Stomach (tissue), 9 donors: ENCODE data around the gene MYPOP. TPM values are rescaled to one million over a fixed set of nuclear protein-coding genes. Genes with fewer than 3 reads are reported as not detected.

Source experiments
- DNase-seq, 2 donors: peaks; one replicate each; pipeline versions ENCODE4 v3.0.0 to v3.0.0-alpha.2; 2013 to 2019
- H3K27ac ChIP-seq, 5 donors: fragments of 200-600 bp in 4 of 5; sonication (generic) in 4 of 5; one replicate each; pipeline ENCODE4 v1.5.1; 2013 to 2019; ENCODE audit warnings: mild to moderate bottlenecking in 1 of 5, moderate library complexity in 1 of 5
- H3K27me3 ChIP-seq, 3 donors: fragments of 200-600 bp; sonication (generic); one replicate each; pipeline ENCODE4 v1.5.1; 2017 to 2019; ENCODE audit warnings: mixed run types in 1 of 3
- H3K36me3 ChIP-seq, 4 donors: fragments of 200-600 bp; sonication (generic); 1 replicate in 3 of 4; 2 replicates in 1 of 4; pipeline ENCODE4 v1.5.1; 2016 to 2019
- H3K4me1 ChIP-seq, 4 donors: fragments of 200-600 bp; sonication (generic); one replicate each; pipeline ENCODE4 v1.5.1; 2016 to 2019
- H3K4me3 ChIP-seq, 4 donors: fragments of 200-600 bp; sonication (generic) in 3 of 4; one replicate each; pipeline ENCODE4 v1.5.1; 2016 to 2019; ENCODE audit warnings: mild to moderate bottlenecking in 1 of 4
- H3K9me3 ChIP-seq, 4 donors: fragments of 200-600 bp; sonication (generic); one replicate each; pipeline ENCODE4 v1.5.1; 2016 to 2019
- CTCF ChIP-seq, 7 experiments: fragments of 450-650 bp in 4 of 7; fragments of 200-600 bp in 3 of 7; sonication (generic) in 3 of 7; IDR thresholded peaks; one replicate each; pipeline ENCODE4 v1.5.1; 2016 to 2019; ENCODE audit warnings: antibody characterized with exemption in 7 of 7, control low read depth in 2 of 7, mild to moderate bottlenecking in 1 of 7
- EP300 ChIP-seq: sonication (generic); formaldehyde crosslinking; IDR thresholded peaks from one replicate; pipeline ENCODE4 v1.6.1; 2017; ENCODE audit warnings: antibody characterized with exemption
- POLR2A ChIP-seq, 4 donors: fragments of 450-650 bp; IDR thresholded peaks; one replicate each; pipeline ENCODE4 v1.6.1; 2016; ENCODE audit warnings: antibody characterized with exemption in 4 of 4, control low read depth in 2 of 4, mild to moderate bottlenecking in 1 of 4, moderate library complexity in 1 of 4
- POLR2AphosphoS5 ChIP-seq, 3 donors: sonication (generic); formaldehyde crosslinking; IDR thresholded peaks; one replicate each; pipeline ENCODE4 v1.6.1; 2016; ENCODE audit warnings: antibody characterized with exemption in 3 of 3
- WGBS, 5 donors: extraction: QIAGEN DNeasy Blood & Tissue Kit in 3 of 5; methylation state at CpG; one replicate each; pipeline versions ENCODE4 v1.1.5 to v1.1.7; 2013 to 2018; 5-methylcytosine and 5-hydroxymethylcytosine counted together
- intact Hi-C: fragments of 100-400 bp; cut with DNase I; formaldehyde crosslinking; loops from one replicate; pipeline ENCODE4 v1.15.1; 2023; ENCODE audit warnings: low total_unique reads
- polyA plus RNA-seq, 3 donors: library from polyadenylated mRNA; stranded (reverse); fragments of 200-250 nt; gene quantifications; one replicate each; pipeline ENCODE4 v1.2.3, GENCODE V29; 2013
- total RNA-seq, 5 donors: library from RNA; depleted of rRNA; stranded (reverse); fragments of >200 nt; gene quantifications; one replicate each; pipeline versions ENCODE4 v1.1.0 to v1.2.3, GENCODE V29; 2014 to 2016
- donor health status: healthy with polysubstance abuse.
- donor health status: Bipolar disorder and iron deficiency.
- donor health status: healthy.

MYPOP gene
- total and polyA plus RNA-seq, 8 donors = 0.58 to 12.2 (median 4.6) TPM

DNA sequence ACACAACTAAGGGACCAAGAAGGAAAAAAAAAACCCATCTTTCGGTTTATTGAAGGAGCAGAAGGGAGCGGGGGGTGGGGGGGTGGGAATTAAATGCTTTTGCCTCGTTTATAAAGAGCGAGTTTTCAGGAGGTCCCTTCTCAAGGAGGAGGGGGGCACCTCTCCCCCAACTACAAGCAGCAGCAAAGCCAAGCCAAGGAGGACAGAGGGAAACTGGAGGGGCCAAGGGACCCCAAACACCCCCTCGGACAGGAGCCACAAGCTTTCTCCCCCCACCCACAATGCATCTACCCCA lies 18.9 kb downstream of the MYPOP start:
- Histone ChIP-seq H3K36me3 (peaks cover 0 to 11% (median 10%) of the 10 kb centered on the region in 4 donors), H3K9me3 (no peaks in the 10 kb centered on the region), H3K27ac (peak overlapping the region; percentile 74 to 96 (median 93)), H3K27me3 (peaks cover 0 to 7% (median 0%) of the 10 kb centered on the region in 3 donors), H3K4me1 (peaks cover 55 to 82% (median 80%) of the 10 kb centered on the region in 4 donors), H3K4me3 (peak overlapping the region; percentile 70 to 80 (median 76))
- no peak for TF ChIP-seq EP300
- TF ChIP-seq POLR2A (IDR thresholded peaks at IDR 0.05) = no peak
- TF ChIP-seq CTCF (IDR thresholded peaks at IDR 0.05) = peak in 1 of 7 experiments; percentile 50
- no peak for TF ChIP-seq POLR2AphosphoS5 (IDR thresholded peaks at IDR 0.05)
- intact Hi-C loops = no loop called here
- WGBS, 5 donors = 6 to 18% (median 7%) methylated on average over 5 of the region's 5 CpGs
- no peak for DNase-seq

DNA sequence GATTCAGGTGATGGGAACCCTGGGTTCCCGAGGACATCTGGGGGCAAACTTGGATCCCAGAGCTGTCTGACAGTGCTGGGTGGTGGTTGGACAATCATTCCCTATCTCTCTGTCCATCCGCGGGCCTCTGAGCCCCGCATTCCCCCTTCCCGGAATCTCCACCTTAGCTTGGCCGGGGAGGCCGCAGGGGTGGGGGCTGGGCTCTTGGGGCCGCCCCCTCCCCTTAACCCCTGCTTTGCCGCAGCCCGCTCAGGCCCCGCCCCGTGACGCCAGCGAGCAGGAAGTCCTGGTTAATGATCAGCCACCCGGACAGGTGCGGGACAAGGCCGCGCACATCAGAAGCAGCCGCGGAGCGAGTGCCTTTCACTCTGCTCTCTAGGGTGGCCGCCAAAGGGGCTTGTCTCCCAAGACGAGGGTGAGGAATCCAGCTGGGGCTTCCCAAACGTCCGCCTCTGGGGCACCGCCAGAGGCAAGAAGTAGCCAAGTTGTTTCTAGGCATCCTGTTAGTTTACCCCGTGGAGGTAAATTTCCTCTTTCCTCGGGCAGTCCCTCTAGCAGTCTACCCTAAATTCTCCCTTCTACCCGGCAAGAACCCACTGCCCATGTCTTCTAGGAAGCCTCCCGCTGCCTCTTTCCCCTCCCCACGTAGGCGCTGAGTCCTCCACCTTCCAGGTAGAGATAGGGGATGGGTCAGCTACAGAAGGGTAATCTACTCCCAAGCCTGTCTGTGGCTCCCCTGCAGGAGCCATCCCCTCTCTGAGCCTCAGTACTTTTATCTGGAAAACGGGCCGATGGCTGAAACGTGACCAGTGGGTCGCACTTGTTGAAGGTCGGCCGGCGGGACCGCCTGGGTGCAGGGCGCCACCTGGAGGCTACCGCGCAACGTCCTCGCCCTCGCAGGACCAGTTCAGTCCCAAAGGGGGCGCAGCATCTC lies 19.5 kb downstream of the MYPOP start:
- TF ChIP-seq EP300 (no peak), CTCF (IDR thresholded peaks at IDR 0.05) (peak in 6 of 7 experiments; percentile 71 to 99 (median 94)), POLR2AphosphoS5 (IDR thresholded peaks at IDR 0.05) (peak; percentile 43 to 87 (median 85)), POLR2A (IDR thresholded peaks at IDR 0.05) (peak in 2 of 4 donors; percentile 13 to 19)
- no peaks in the 10 kb centered on the region for H3K9me3 ChIP-seq
- H3K27me3 ChIP-seq = peaks cover 0 to 12% (median 0%) of the 10 kb centered on the region in 3 donors
- 7 to 13% (median 11%) methylated on average over 29 to 47 of the region's 47 CpGs for WGBS, 5 donors
- intact Hi-C loops = no loop called here
- peak overlapping the region; percentile 90 to 96 (median 93) for H3K27ac ChIP-seq
- peak overlapping the region; percentile 34 to 80 (median 72) for H3K4me3 ChIP-seq
- peak; percentile 97 for DNase-seq
- peaks cover 58 to 87% (median 82%) of the 10 kb centered on the region in 4 donors for H3K4me1 ChIP-seq
- peaks cover 0 to 11% (median 10%) of the 10 kb centered on the region in 4 donors for H3K36me3 ChIP-seq

GRCh38 chr19:45881909-45882528 lies 20.4 kb downstream of the MYPOP start:
- peaks cover 67 to 93% (median 85%) of the 10 kb centered on the region in 4 donors for H3K4me1 ChIP-seq
- peak overlapping the region; percentile 90 to 96 (median 93) for H3K27ac ChIP-seq
- WGBS, 5 donors = 16 to 66% (median 29%) methylated on average over 4 of the region's 4 CpGs
- H3K9me3 ChIP-seq = no peaks in the 10 kb centered on the region
- H3K36me3 ChIP-seq = peaks cover 0 to 11% (median 10%) of the 10 kb centered on the region in 4 donors
- peaks cover 0 to 21% (median 0%) of the 10 kb centered on the region in 3 donors for H3K27me3 ChIP-seq
- intact Hi-C loops = no loop called here
- peak overlapping the region; percentile 34 to 80 (median 72) for H3K4me3 ChIP-seq
- DNase-seq = peak; percentile 81 to 93
- peak in 2 of 3 donors; percentile 48 to 58 for TF ChIP-seq POLR2AphosphoS5 (IDR thresholded peaks at IDR 0.05)
- peak in 1 of 7 experiments; percentile 16 for TF ChIP-seq CTCF (IDR thresholded peaks at IDR 0.05)
- no peak for TF ChIP-seq EP300
